ENCODE measurements around the gene MTUS2.

The MTUS2 gene

GRCh38 chr13:29222458-29222857, 402.3 kb downstream of the MTUS2 start:
- no peak for TF ChIP-seq EZH2phosphoT487 (IDR thresholded peaks at IDR 0.05; ENCODE audit: borderline replicate concordance, low read length)
- TF ChIP-seq, protein P1, sequence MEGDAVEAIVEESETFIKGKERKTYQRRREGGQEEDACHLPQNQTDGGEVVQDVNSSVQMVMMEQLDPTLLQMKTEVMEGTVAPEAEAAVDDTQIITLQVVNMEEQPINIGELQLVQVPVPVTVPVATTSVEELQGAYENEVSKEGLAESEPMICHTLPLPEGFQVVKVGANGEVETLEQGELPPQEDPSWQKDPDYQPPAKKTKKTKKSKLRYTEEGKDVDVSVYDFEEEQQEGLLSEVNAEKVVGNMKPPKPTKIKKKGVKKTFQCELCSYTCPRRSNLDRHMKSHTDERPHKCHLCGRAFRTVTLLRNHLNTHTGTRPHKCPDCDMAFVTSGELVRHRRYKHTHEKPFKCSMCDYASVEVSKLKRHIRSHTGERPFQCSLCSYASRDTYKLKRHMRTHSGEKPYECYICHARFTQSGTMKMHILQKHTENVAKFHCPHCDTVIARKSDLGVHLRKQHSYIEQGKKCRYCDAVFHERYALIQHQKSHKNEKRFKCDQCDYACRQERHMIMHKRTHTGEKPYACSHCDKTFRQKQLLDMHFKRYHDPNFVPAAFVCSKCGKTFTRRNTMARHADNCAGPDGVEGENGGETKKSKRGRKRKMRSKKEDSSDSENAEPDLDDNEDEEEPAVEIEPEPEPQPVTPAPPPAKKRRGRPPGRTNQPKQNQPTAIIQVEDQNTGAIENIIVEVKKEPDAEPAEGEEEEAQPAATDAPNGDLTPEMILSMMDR (IDR thresholded peaks at IDR 0.05; ENCODE audit: low read depth, low read length, poor library complexity, severe bottlenecking), result no peak
- peaks cover 15% of the 10 kb centered on the region; the same call in 1 of the 2 replicates for H3K9me3 ChIP-seq (ENCODE audit: control insufficient read depth, insufficient read depth, low read length)
- no peaks in the 10 kb centered on the region for H3K4me1 ChIP-seq (ENCODE audit: control insufficient read depth, low read length)
- no peaks in the 10 kb centered on the region for H3F3A ChIP-seq (ENCODE audit: control insufficient read depth, insufficient read depth)
- H3K79me2 ChIP-seq (ENCODE audit: control insufficient read depth, low read length), result no peaks in the 10 kb centered on the region
- no peak overlapping the region for H3K27ac ChIP-seq (ENCODE audit: low read depth, low read length)
- H3K27me3 ChIP-seq (ENCODE audit: control insufficient read depth, low read length), result no peaks in the 10 kb centered on the region
- H3K36me3 ChIP-seq (ENCODE audit: control insufficient read depth, low read length), result no peaks in the 10 kb centered on the region
- H3K9me2 ChIP-seq (replicated peaks; ENCODE audit: control insufficient read depth, low read length), result no peaks in the 10 kb centered on the region
- H4K20me1 ChIP-seq (ENCODE audit: control insufficient read depth, insufficient read depth, low read depth, low read length), result no peaks in the 10 kb centered on the region
- no peak overlapping the region for H3K4me2 ChIP-seq (ENCODE audit: low read length)
- no peak overlapping the region for H3K4me3 ChIP-seq (ENCODE audit: low read length)

GRCh38 chr13:29224206-29224605, 404.1 kb downstream of the MTUS2 start:
- Histone ChIP-seq H4K20me1 (ENCODE audit: control insufficient read depth, insufficient read depth, low read depth, low read length) (no peaks in the 10 kb centered on the region), H3F3A (ENCODE audit: control insufficient read depth, insufficient read depth) (no peaks in the 10 kb centered on the region), H3K4me3 (ENCODE audit: low read length) (no peak overlapping the region), H3K9me2 (replicated peaks; ENCODE audit: control insufficient read depth, low read length) (no peaks in the 10 kb centered on the region), H3K27ac (ENCODE audit: low read depth, low read length) (no peak overlapping the region), H3K79me2 (ENCODE audit: control insufficient read depth, low read length) (no peaks in the 10 kb centered on the region), H3K4me2 (ENCODE audit: low read length) (no peak overlapping the region), H3K9me3 (ENCODE audit: control insufficient read depth, insufficient read depth, low read length) (peaks cover 15% of the 10 kb centered on the region; the same call in 1 of the 2 replicates), H3K27me3 (ENCODE audit: control insufficient read depth, low read length) (no peaks in the 10 kb centered on the region), H3K4me1 (ENCODE audit: control insufficient read depth, low read length) (no peaks in the 10 kb centered on the region), H3K36me3 (ENCODE audit: control insufficient read depth, low read length) (no peaks in the 10 kb centered on the region)
- TF ChIP-seq, protein P1 (IDR thresholded peaks at IDR 0.05; ENCODE audit: low read depth, low read length, poor library complexity, severe bottlenecking), result no peak
- TF ChIP-seq EZH2phosphoT487 (IDR thresholded peaks at IDR 0.05; ENCODE audit: borderline replicate concordance, low read length), result no peak

- H3K4me1 ChIP-seq (ENCODE audit: control insufficient read depth, low read length), result no peaks in the 10 kb centered on the region
- H3K36me3 ChIP-seq (ENCODE audit: control insufficient read depth, low read length), result no peaks in the 10 kb centered on the region
- H3K4me3 ChIP-seq (ENCODE audit: low read length), result no peak overlapping the region
- no peak overlapping the region for H3K27ac ChIP-seq (ENCODE audit: low read depth, low read length)
- no peak overlapping the region for H3K4me2 ChIP-seq (ENCODE audit: low read length)
- peaks cover 14% of the 10 kb centered on the region; the same call in 1 of the 2 replicates for H3K9me3 ChIP-seq (ENCODE audit: control insufficient read depth, insufficient read depth, low read length)
- H3K79me2 ChIP-seq (ENCODE audit: control insufficient read depth, low read length), result no peaks in the 10 kb centered on the region
- no peaks in the 10 kb centered on the region for H3K27me3 ChIP-seq (ENCODE audit: control insufficient read depth, low read length)
- no peak for TF ChIP-seq EZH2phosphoT487 (IDR thresholded peaks at IDR 0.05; ENCODE audit: borderline replicate concordance, low read length)
- TF ChIP-seq, protein P1 (IDR thresholded peaks at IDR 0.05; ENCODE audit: low read depth, low read length, poor library complexity, severe bottlenecking), result no peak
- H3K9me2 ChIP-seq (replicated peaks; ENCODE audit: control insufficient read depth, low read length), result no peaks in the 10 kb centered on the region
- no peaks in the 10 kb centered on the region for H3F3A ChIP-seq (ENCODE audit: control insufficient read depth, insufficient read depth)
- H4K20me1 ChIP-seq (ENCODE audit: control insufficient read depth, insufficient read depth, low read depth, low read length), result no peaks in the 10 kb centered on the region
Observed at GRCh38 chr13:29227576-29227975, 407.4 kb downstream of the MTUS2 start.

Data from DOHH2 (cell line).